ENCODE data around the gene HOXB7. TPM values are rescaled to one million over a fixed set of nuclear protein-coding genes. Genes with fewer than 3 reads are reported as not detected.
A peak's percentile ranks its signal among the peaks of the same experiment; 100 is the strongest.

Gene HOXB7
- total RNA-seq, 2 donors from 2014 or later: 1.1 to 2.7 TPM

DNA sequence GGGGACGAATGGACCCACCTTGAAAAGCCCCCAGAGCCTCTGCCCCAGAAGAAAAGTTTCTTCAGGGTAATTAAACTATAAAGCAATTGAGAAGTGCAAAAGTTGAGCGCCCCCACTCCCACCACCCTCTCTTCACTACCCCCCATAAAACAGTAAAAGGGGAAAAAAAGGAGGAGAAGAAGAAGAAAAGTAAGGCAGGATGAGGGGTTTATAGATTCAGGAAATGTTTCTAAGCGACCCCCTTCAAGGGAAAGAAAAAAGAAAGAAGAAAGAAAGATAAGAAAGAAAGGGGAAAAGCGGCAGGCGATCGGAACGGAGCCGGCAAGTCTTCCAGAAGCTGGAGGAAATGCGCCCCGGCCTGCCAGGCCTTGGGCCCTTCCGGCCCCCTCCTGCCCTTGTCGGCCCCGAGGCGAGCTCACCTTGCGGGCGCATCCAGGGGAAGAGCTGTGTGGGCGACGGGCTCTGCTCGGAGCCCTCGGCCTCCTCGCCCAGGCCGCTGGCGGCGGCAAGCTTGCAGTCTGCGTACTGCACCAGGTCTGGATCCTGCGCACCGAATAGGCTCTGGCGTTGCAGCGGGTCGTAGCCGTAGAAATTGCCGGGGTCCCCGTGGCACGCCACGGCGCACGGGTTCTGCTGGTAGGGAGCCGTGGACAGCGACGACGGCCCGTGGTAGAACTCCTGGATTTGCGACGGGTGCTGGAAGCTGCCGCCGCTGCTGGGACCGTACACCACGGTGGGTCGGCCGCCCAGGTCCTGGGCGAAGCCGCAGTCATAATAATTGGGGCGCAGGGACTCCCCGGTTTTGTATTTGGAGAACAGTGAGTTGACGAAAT, 3.3 kb upstream of the HOXB7 start:
- peak overlapping the region; percentile 85 for H3K4me3 Mint-ChIP-seq
- DNase-seq (ENCODE audit: low spot score): no peak
- no peaks in the 10 kb centered on the region for H3K36me3 Mint-ChIP-seq
- peaks cover 46 to 57% of the 10 kb centered on the region in 2 donors for H3K27me3 Mint-ChIP-seq
- H3K4me1 Mint-ChIP-seq (ENCODE audit: low read depth in 2 of 2): peaks cover 50 to 57% of the 10 kb centered on the region in 2 donors
- no peak for ATAC-seq
- peak overlapping the region in 1 of 2 donors; percentile 53 for H3K27ac Mint-ChIP-seq
- no peaks in the 10 kb centered on the region for H3K9me3 Mint-ChIP-seq

DNA sequence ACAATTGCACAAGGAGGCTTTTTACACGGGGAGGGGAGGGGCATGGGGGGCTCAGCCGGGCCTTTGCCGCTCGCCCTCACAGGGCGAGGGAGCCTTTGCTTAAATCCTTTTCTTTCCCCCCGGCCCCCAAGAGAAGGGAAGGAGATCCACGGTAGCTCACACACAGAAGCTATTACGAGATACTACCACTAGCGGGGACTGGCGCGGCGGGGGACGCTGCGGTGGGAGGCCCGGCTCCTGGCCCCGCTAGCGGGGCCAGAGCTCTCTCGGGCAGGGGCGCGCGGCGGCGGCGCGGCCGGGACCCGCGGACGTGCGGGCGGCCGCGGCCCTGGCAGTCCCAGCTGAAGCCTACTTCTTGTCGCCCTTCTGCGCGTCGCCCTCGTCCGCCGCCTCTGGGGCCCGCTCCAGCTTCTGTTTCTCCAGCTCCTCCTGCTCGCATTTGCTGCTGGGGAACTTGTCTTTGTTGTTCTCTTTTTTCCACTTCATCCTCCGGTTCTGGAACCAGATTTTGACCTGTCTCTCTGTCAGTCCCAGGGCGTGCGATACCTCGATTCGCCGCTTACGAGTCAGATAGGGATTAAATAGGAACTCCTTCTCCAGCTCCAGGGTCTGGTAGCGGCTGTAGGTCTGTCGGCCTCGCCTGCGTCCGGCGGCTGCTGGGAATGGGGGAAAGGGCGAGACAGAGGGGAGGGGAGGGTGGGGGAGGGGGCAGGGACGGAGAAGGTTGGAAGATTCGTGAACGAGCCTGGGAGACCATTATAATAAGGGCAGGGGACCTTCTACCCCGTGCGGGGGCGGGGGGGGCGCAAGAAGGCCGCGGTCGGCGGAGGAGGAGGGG, 2.3 kb upstream of the HOXB7 start:
- Mint-ChIP-seq H3K4me1 (ENCODE audit: low read depth in 2 of 2) (peaks cover 47 to 49% of the 10 kb centered on the region in 2 donors), H3K36me3 (no peaks in the 10 kb centered on the region), H3K4me3 (peak overlapping the region; percentile 85), H3K27me3 (peaks cover 46 to 47% of the 10 kb centered on the region in 2 donors), H3K9me3 (no peaks in the 10 kb centered on the region), H3K27ac (peak overlapping the region; percentile 53 to 86)
- no peak for DNase-seq (ENCODE audit: low spot score)
- ATAC-seq: peak; percentile 71 to 73

DNA sequence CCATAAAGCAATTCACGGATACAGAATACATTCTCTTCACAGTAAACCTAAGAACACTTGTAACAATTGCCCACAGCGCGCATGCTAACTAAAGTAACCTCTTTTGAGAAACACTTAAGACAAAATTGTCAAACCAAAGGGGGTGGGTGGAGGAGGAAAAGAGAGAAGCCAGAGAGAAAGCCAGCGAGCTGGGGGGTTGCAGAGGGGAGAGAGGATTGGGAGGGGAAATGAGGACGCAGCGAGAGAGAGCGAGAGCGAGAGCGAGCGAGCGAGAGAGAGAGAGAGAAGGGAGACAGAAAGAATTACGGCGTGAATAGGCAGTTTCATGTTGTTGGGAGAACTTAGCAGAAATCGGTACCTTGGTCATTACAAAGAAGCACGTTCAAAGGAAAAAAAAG, 1.6 kb upstream of the HOXB7 start:
- Mint-ChIP-seq H3K27me3 (peaks cover 46 to 47% of the 10 kb centered on the region in 2 donors), H3K4me1 (ENCODE audit: low read depth in 2 of 2) (peaks cover 45 to 48% of the 10 kb centered on the region in 2 donors), H3K4me3 (peak overlapping the region; percentile 85), H3K36me3 (no peaks in the 10 kb centered on the region), H3K9me3 (no peaks in the 10 kb centered on the region), H3K27ac (peak overlapping the region; percentile 17 to 86)
- DNase-seq (ENCODE audit: low spot score) (no peak), ATAC-seq (no peak)

DNA sequence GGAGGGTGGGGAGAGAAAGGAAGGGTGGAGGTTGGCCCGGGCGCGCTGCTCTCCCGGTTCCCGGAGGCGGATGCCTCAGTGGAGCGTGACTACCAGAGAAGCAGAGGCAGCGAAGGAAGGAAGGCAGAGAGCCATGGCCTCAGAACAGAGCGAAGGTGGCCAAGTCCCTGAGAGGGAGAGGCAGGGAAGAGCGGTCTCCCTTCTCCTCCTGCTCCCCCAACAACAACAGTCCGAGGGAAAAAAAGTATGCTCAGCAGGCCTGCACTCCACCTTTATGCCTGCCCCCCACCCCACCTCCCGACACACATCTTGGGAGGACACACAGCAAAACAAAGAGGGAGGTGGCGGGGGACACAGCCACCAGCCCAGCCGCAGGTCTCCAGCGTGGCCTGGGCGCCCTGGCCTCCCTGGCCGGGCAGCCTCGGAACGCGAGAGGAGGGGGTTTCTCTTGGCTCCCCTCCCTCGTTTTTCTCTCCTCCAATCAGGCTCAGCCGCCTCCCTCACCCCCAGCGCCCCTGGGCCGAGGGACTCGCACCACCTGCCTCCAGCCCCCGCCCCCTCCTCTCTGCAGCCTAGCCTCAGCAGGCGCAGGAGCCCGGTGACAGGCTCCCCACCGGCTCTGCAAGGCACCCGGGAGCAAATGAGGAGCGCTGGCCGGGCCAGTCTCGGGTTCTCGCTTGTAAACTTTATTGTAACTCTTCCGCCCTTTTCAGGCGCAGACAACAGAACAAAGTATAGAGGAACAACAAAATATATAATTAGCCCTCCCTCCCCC, 1.1 kb upstream of the HOXB7 start:
- Mint-ChIP-seq H3K36me3 (no peaks in the 10 kb centered on the region), H3K4me3 (peak overlapping the region; percentile 85), H3K9me3 (no peaks in the 10 kb centered on the region), H3K4me1 (ENCODE audit: low read depth in 2 of 2) (peaks cover 40 to 43% of the 10 kb centered on the region in 2 donors), H3K27me3 (peaks cover 40 to 42% of the 10 kb centered on the region in 2 donors), H3K27ac (peak overlapping the region; percentile 81 to 94)
- ATAC-seq: peak in 1 of 2 donors; percentile 30
- DNase-seq (ENCODE audit: low spot score): no peak

DNA sequence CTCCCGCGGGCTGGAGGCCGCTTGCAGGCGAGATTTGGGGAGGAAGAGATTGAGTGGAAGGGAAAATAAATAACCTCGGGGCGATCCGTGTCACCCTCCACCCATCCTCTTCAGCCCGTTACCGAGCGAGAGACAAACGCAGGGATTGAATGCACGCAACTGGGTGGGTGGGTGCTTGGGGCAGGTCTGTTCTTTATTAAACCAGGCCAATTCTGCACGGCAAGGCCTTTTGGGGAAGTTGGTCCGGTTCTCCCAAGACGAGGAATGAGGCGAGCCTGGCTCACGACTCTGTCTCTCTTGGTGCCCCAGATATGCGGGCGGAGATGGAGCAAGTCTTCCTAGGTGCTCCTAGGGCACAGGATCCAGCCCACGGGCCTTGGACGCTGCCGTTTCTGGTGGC, 396 bp upstream of the HOXB7 start:
- Mint-ChIP-seq H3K27me3 (peaks cover 36 to 37% of the 10 kb centered on the region in 2 donors), H3K36me3 (no peaks in the 10 kb centered on the region), H3K4me1 (ENCODE audit: low read depth in 2 of 2) (peaks cover 37 to 41% of the 10 kb centered on the region in 2 donors), H3K4me3 (peak overlapping the region; percentile 85), H3K9me3 (no peaks in the 10 kb centered on the region), H3K27ac (peak overlapping the region; percentile 81 to 94)
- DNase-seq (ENCODE audit: low spot score): no peak
- ATAC-seq: peak; percentile 8 to 29

DNA sequence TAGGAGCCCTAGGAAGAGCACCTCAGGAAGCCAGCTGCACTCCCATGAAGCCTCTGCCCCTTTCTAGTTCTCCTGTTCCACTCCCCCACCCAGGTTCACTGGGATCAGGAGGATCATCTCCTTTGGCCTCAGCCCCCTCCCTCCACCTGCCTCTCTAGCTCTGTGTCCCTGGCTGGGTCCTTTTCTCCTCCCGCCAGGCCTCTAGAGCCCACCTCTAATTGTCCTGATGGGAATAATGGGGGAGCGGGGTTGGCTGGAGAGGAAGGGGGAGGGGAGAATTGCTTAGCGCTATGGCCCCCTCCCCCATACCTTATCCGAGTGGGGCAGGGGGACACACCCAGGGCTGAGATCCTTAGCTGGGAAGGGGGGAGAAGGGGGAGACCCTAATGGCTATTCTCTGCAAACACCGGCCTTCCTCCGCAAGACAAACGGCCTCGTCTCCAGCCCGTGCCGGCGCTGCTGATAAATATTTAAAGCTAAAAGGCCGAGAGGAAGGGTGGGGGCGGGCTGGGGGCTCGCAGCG, 997 bp downstream of the HOXB7 start:
- H3K4me1 Mint-ChIP-seq (ENCODE audit: low read depth in 2 of 2): peaks cover 35 to 36% of the 10 kb centered on the region in 2 donors
- H3K27ac Mint-ChIP-seq: no peak overlapping the region
- DNase-seq (ENCODE audit: low spot score): no peak
- no peak for ATAC-seq
- H3K9me3 Mint-ChIP-seq: no peaks in the 10 kb centered on the region
- peaks cover 31 to 33% of the 10 kb centered on the region in 2 donors for H3K27me3 Mint-ChIP-seq
- H3K4me3 Mint-ChIP-seq: no peak overlapping the region
- no peaks in the 10 kb centered on the region for H3K36me3 Mint-ChIP-seq

DNA sequence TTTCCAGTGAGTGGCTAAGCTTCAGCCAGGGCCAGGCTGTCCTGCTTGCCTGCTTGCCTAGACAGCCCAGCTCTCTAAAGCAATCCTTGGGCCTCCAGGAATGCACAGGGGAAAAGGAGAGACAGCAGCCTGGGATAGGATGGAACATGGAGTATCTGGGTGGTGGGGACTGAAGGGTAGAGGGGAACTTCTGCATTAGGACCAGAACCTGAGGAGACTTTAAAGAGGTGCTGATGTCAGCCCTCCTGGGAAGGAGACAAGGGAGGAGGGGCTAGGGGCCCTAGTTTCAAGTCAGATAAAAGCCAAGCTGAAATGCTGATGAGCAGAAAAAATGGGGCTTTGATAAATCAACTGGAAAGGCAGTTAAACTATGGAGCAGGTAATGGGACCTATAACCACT, 1.8 kb downstream of the HOXB7 start:
- H3K27ac Mint-ChIP-seq: no peak overlapping the region
- DNase-seq (ENCODE audit: low spot score) (no peak), ATAC-seq (no peak)
- H3K36me3 Mint-ChIP-seq: no peaks in the 10 kb centered on the region
- no peaks in the 10 kb centered on the region for H3K9me3 Mint-ChIP-seq
- peaks cover 30 to 33% of the 10 kb centered on the region in 2 donors for H3K4me1 Mint-ChIP-seq (ENCODE audit: low read depth in 2 of 2)
- H3K4me3 Mint-ChIP-seq: peak overlapping the region; percentile 34
- peaks cover 30 to 31% of the 10 kb centered on the region in 2 donors for H3K27me3 Mint-ChIP-seq

DNA sequence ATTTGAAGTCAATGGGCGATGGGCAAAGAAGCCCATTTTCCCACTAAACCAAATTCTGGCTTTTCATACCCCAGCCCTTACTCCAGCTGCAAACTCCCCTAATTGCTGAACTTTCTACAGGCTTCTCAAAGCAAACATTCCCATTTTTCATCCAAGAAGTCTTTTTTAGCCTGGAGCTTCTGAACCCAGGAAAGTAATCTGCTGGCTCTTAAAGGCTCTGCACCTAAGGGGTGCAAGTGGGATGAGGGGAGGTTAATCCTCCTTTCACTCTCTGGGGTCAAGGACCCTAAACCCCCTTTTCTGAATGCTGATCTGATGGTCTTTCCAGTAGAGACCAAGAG, 2.4 kb downstream of the HOXB7 start:
- no peak for ATAC-seq
- H3K27me3 Mint-ChIP-seq: peaks cover 28 to 30% of the 10 kb centered on the region in 2 donors
- no peak for DNase-seq (ENCODE audit: low spot score)
- H3K27ac Mint-ChIP-seq: no peak overlapping the region
- H3K9me3 Mint-ChIP-seq: no peaks in the 10 kb centered on the region
- H3K4me1 Mint-ChIP-seq (ENCODE audit: low read depth in 2 of 2): peaks cover 27 to 28% of the 10 kb centered on the region in 2 donors
- H3K4me3 Mint-ChIP-seq: peak overlapping the region; percentile 34
- no peaks in the 10 kb centered on the region for H3K36me3 Mint-ChIP-seq

DNA sequence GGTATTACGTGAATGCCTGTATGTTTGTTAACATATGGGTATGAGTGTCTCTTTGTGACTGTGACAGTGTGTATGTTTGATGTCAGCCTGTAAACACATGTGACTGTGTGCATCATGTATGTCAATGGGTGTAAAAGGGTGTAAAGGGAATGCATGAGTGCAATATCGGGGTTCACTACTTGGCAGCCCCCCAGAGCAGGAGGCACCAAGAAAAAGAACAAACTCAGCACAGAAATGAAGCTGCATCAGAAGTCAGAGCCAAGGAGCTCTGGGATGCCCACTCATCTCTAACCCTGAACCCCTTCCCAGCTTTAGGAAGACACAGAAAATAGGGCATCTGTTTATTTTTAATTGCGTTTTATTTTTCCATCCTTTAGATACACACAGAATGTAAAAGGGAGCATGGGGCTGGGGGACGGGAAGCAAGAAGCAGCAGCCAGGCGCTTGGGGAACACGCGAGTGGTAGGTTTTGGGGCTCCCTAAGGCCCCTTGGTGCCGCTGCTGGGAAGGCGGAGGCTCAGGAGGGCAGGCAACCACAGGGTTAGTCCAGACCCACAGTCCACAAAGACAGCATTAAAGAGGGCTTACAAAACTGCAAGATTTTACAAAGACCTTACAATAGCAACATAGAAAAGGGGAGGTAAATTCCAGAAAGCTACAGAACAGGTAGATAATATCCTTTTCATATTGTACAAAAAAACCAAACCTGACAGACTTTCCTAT, 3.8 kb downstream of the HOXB7 start:
- H3K36me3 Mint-ChIP-seq: no peaks in the 10 kb centered on the region
- peaks cover 18 to 19% of the 10 kb centered on the region in 2 donors for H3K4me1 Mint-ChIP-seq (ENCODE audit: low read depth in 2 of 2)
- H3K9me3 Mint-ChIP-seq: no peaks in the 10 kb centered on the region
- H3K27me3 Mint-ChIP-seq: peaks cover 27 to 34% of the 10 kb centered on the region in 2 donors
- no peak overlapping the region for H3K4me3 Mint-ChIP-seq
- H3K27ac Mint-ChIP-seq: no peak overlapping the region
- ATAC-seq (no peak), DNase-seq (ENCODE audit: low spot score) (no peak)

DNA sequence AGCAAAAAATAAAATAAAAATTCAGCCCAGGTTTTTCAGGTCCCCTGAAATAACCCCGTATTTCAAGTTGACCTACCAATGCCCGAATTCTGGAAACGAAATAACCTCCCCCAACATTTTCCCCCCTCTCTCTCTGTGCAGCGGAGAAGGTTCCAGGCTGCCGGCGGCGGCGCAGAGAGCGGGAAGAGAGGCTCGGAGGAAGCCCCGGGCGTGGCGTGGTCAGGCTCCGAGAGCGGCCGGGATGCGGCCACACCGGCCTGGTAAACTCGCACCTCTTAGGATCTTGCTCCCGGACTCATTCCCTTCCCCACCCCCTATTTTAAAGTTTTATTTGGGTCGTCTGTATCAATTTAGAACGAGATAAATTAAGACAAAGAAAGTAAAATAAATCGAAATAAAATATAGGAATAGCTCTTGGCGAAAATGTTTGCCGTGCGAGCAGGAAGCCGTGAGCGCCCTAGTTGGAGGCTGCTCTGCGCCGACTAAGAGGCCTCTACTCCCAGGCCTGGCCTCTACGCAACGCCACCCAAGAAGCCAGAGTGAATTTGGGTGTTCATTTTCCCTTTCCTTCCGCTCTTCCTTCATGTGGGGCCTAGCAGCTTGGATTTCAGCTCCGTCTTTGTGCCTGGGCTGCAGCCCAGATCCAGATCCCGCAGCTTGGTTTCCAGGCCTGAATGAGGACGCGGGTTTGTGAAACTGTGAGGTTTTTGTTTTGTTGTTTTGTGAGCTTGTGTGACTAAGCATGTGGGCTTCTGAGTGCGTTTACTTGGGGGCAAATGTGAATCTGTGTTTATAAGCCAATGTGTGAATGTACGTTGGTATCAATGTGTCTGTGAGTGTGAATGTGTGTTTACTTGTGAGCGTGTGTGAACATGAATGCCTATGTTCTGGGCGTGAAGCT, 4.6 kb downstream of the HOXB7 start:
- H3K9me3 Mint-ChIP-seq: no peaks in the 10 kb centered on the region
- H3K4me1 Mint-ChIP-seq (ENCODE audit: low read depth in 2 of 2): peaks cover 12 to 13% of the 10 kb centered on the region in 2 donors
- no peak overlapping the region for H3K27ac Mint-ChIP-seq
- no peak overlapping the region for H3K4me3 Mint-ChIP-seq
- ATAC-seq (no peak), DNase-seq (ENCODE audit: low spot score) (no peak)
- H3K36me3 Mint-ChIP-seq: no peaks in the 10 kb centered on the region
- H3K27me3 Mint-ChIP-seq: peaks cover 28 to 35% of the 10 kb centered on the region in 2 donors

DNA sequence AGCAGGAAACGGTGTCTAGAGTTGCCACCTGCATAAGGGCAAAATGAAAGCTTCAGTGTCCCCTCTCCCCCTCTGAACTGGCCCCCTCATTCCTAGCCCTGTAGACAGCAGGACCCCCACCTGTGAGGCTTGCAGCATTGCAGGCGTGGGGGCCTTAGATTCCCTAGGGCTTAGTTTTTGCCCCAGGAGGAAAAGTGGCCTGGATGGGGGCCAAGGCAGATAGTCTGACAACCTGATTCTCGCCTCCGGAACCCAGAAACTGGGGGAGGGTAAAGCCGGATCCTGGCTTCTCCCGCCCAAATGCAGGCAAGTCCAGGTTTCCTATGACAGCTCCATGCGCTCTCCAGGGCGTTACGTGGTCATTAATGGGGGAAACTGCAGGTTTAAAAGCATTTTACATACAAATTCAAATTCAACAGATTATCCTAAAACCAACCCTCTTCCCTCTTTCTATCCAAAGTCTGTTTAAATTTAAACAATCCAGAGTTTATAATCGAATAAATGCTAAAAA, 5.4 kb downstream of the HOXB7 start:
- DNase-seq (ENCODE audit: low spot score) (no peak), ATAC-seq (no peak)
- H3K9me3 Mint-ChIP-seq: no peaks in the 10 kb centered on the region
- H3K4me3 Mint-ChIP-seq: no peak overlapping the region
- no peak overlapping the region for H3K27ac Mint-ChIP-seq
- H3K36me3 Mint-ChIP-seq: no peaks in the 10 kb centered on the region
- H3K4me1 Mint-ChIP-seq (ENCODE audit: low read depth in 2 of 2): peaks cover 6 to 8% of the 10 kb centered on the region in 2 donors
- H3K27me3 Mint-ChIP-seq: peaks cover 33 to 43% of the 10 kb centered on the region in 2 donors
